HCT116 (cell line): ENCODE results near the gene HSP90AB1.

ENCODE experiments used
- CTCF ChIP-seq, 3 experiments: fragments of 200-600 bp in 1 of 3; sonication (generic) in 1 of 3; IDR thresholded peaks in 2 of 3; conservative IDR thresholded peaks in 1 of 3; 2 replicates each; pipeline ENCODE4 v1.5.1; 2012 to 2017; ENCODE audit warnings: low read depth in 2 of 3, low read length in 2 of 3, antibody characterized with exemption in 1 of 3, borderline replicate concordance in 1 of 3, control low read depth in 1 of 3, mild to moderate bottlenecking in 1 of 3, mixed read lengths in 1 of 3, mixed run types in 1 of 3, moderate library complexity in 1 of 3; ENCODE audit not compliant: insufficient read depth in 1 of 3
- EZH2phosphoT487 ChIP-seq: fragments of 200-600 bp; IDR thresholded peaks from 2 replicates; pipeline ENCODE4 v1.6.1; 2018; ENCODE audit warnings: antibody characterized with exemption, borderline replicate concordance
- YY1 ChIP-seq: IDR thresholded peaks from 2 replicates; pipeline ENCODE4 v1.6.1; 2011; ENCODE audit warnings: low read length, low read depth, moderate library complexity, mild to moderate bottlenecking; ENCODE audit not compliant: insufficient replicate concordance; ENCODE audit errors: extremely low read depth
- ZBTB33 ChIP-seq: IDR thresholded peaks from 2 replicates; pipeline ENCODE4 v1.6.1; 2011; ENCODE audit warnings: mild to moderate bottlenecking, low read length, moderate library complexity; ENCODE audit not compliant: insufficient replicate concordance; ENCODE audit errors: extremely low read depth
- ZFX ChIP-seq: fragments of 450-650 bp; IDR thresholded peaks from 2 replicates; pipeline ENCODE4 v1.6.1; 2017

- TF ChIP-seq CTCF (IDR thresholded peaks at IDR 0.05 in 2 of 3, conservative IDR thresholded peaks at IDR 0.05 in 1 of 3; ENCODE audit: borderline replicate concordance in 1 of 3, insufficient read depth in 1 of 3, low read depth in 2 of 3, low read length in 2 of 3) (no peak), ZBTB33 (no peak), EZH2phosphoT487 (no peak), YY1 (no peak), ZFX (no peak)
These were observed 2.3 kb downstream of the HSP90AB1 start for GRCh38 chr6:44249082-44249748.
